Endothelial cell of umbilical vein (primary cell): ENCODE measurements around the gene PHC2. TPM values are rescaled to one million over a fixed set of nuclear protein-coding genes. Genes with fewer than 3 reads are reported as not detected.

ENCODE experiments used
- BruUV-seq: library from RNA; stranded (reverse); fragments of 400-500 nt; replicated peaks from 2 replicates; lab custom pipeline; 2021; lab: Mats Ljungman, UMichigan
- CTCF ChIA-PET: fragments of 300-600, 350-600 bp; sonication (Branson Sonifier 250); formaldehyde crosslinking; loops from one replicate; lab custom pipeline; 2021; ENCODE audit warnings: antibody characterized with exemption, inconsistent platforms; lab: Charles Lee
- POLR2A ChIA-PET: fragments of 300-600, 350-600 bp; sonication (Branson Sonifier 250); formaldehyde crosslinking; loops from one replicate; lab custom pipeline; 2021; ENCODE audit warnings: antibody characterized with exemption, inconsistent platforms; lab: Charles Lee
- DNase-seq: peaks from one replicate; pipeline ENCODE4 v3.0.0-alpha.2; 2011; ENCODE audit warnings: low read depth, low spot score
- FAIRE-seq: peaks from 2 replicates; lab custom pipeline; 2011; peaks lifted over from hg19 to GRCh38; lab: Jason Lieb, UNC
- H2AFZ ChIP-seq: 2 replicates; pipeline ENCODE4 v1.6.0; 2012; ENCODE audit warnings: low read depth, low read length, control low read depth, inconsistent platforms
- H3K27ac ChIP-seq: 2 replicates; pipeline ENCODE4 v1.5.1; 2011; ENCODE audit warnings: low read depth, mild to moderate bottlenecking, control low read depth, low read length, moderate library complexity; ENCODE audit not compliant: insufficient read depth
- H3K27me3 ChIP-seq, 2 experiments: 2 replicates each; pipeline versions ENCODE4 v1.6.0 to v1.6.1; 2011; ENCODE audit warnings: low read length in 2 of 2, mixed read lengths in 1 of 2; ENCODE audit not compliant: control insufficient read depth in 2 of 2, insufficient read depth in 2 of 2
- H3K36me3 ChIP-seq, 2 experiments: 2 replicates in 1 of 2; 3 replicates in 1 of 2; pipeline ENCODE4 v1.5.1; 2011; ENCODE audit warnings: low read length in 2 of 2, mild to moderate bottlenecking in 1 of 2, moderate library complexity in 1 of 2; ENCODE audit not compliant: control insufficient read depth in 2 of 2, insufficient read depth in 2 of 2; ENCODE audit errors: extremely low read depth in 1 of 2
- H3K4me1 ChIP-seq: 3 replicates; pipeline ENCODE4 v1.5.1; 2011; ENCODE audit warnings: mild to moderate bottlenecking, low read length; ENCODE audit not compliant: control insufficient read depth, insufficient read depth; ENCODE audit errors: extremely low read depth
- H3K4me2 ChIP-seq: 2 replicates; pipeline ENCODE4 v1.6.1; 2011; ENCODE audit warnings: low read length, control low read depth, mixed read lengths; ENCODE audit not compliant: insufficient read depth
- H3K4me3 ChIP-seq, 3 experiments: fragments of 200-600 bp in 1 of 3; sonication (generic), shearing (Covaris generic) in 1 of 3; replicated peaks in 1 of 3; 2 replicates each; pipeline ENCODE4 v1.5.1; 2011 to 2016; ENCODE audit warnings: control low read depth in 3 of 3, low read length in 3 of 3, mild to moderate bottlenecking in 2 of 3, inconsistent platforms in 1 of 3, low read depth in 1 of 3, moderate library complexity in 1 of 3; ENCODE audit not compliant: insufficient read depth in 1 of 3
- H3K79me2 ChIP-seq: 2 replicates; pipeline ENCODE4 v1.6.0; 2012; ENCODE audit warnings: low read length, inconsistent platforms; ENCODE audit not compliant: control insufficient read depth, insufficient read depth
- H3K9ac ChIP-seq: replicated peaks from 2 replicates; pipeline ENCODE3; 2011; ENCODE audit warnings: low read length, control low read depth; ENCODE audit not compliant: insufficient read depth; ENCODE audit errors: extremely low read depth
- H3K9me1 ChIP-seq: replicated peaks from 3 replicates; pipeline ENCODE4 v1.6.0; 2011; ENCODE audit warnings: mild to moderate bottlenecking, low read length; ENCODE audit not compliant: control insufficient read depth, insufficient read depth; ENCODE audit errors: extremely low read depth
- H3K9me3 ChIP-seq: replicated peaks from 2 replicates; pipeline ENCODE4 v1.5.1; 2012; ENCODE audit warnings: low read length, inconsistent platforms; ENCODE audit not compliant: control insufficient read depth, insufficient read depth
- H4K20me1 ChIP-seq: replicated peaks from 2 replicates; pipeline ENCODE3; 2011; ENCODE audit warnings: mild to moderate bottlenecking, low read length; ENCODE audit not compliant: control insufficient read depth, insufficient read depth; ENCODE audit errors: extremely low read depth
- CTCF ChIP-seq, 2 donors: IDR thresholded peaks; 1 replicate in 1 of 2; 2 replicates in 1 of 2; pipeline ENCODE4 v1.5.1; 2011; ENCODE audit warnings: low read length in 2 of 2, mild to moderate bottlenecking in 2 of 2, moderate library complexity in 2 of 2, control low read depth in 1 of 2, inconsistent platforms in 1 of 2, low read depth in 1 of 2; ENCODE audit not compliant: insufficient read depth in 1 of 2; ENCODE audit errors: extremely low read depth in 1 of 2
- EZH2 ChIP-seq: IDR thresholded peaks from 2 replicates; pipeline ENCODE4 v1.6.1; 2012; ENCODE audit warnings: borderline replicate concordance, low read depth, mild to moderate bottlenecking, moderate library complexity, low read length, inconsistent platforms; ENCODE audit not compliant: severe bottlenecking
- FOS ChIP-seq: IDR thresholded peaks from 2 replicates; pipeline ENCODE4 v1.6.1; 2011; ENCODE audit warnings: mild to moderate bottlenecking, low read length, moderate library complexity, borderline replicate concordance; ENCODE audit not compliant: insufficient read depth
- GATA2 ChIP-seq: IDR thresholded peaks from 2 replicates; pipeline ENCODE4 v1.7.0; 2011; ENCODE audit warnings: low read depth, mild to moderate bottlenecking, moderate library complexity, mixed read lengths, low read length; ENCODE audit not compliant: insufficient read length, insufficient read depth
- JUN ChIP-seq: IDR thresholded peaks from 2 replicates; pipeline ENCODE4 v1.6.1; 2011; ENCODE audit warnings: borderline replicate concordance, low read depth; ENCODE audit not compliant: insufficient read length, insufficient read depth
- MAX ChIP-seq: IDR thresholded peaks from 2 replicates; pipeline ENCODE4 v1.6.1; 2011; ENCODE audit not compliant: insufficient read depth, insufficient read length
- MYC ChIP-seq: IDR thresholded peaks from one replicate; pipeline ENCODE4 v1.6.1; 2011; ENCODE audit warnings: mild to moderate bottlenecking, low read depth, low read length
- POLR2A ChIP-seq: IDR thresholded peaks from 2 replicates; pipeline ENCODE4 v1.6.1; 2012; ENCODE audit warnings: low read depth, mild to moderate bottlenecking, control low read depth, low read length
- POLR2AphosphoS5 ChIP-seq: IDR thresholded peaks from 2 replicates; pipeline ENCODE4 v1.6.1; 2012; ENCODE audit warnings: low read depth, mild to moderate bottlenecking, control low read depth, low read length, moderate library complexity; ENCODE audit not compliant: insufficient read depth
- dilution Hi-C: fragments of 300-500 bp; cut with MboI; formaldehyde crosslinking; loops from one replicate; pipeline ENCODE4 v1.15.0; 2019; ENCODE audit warnings: low sequenced_read_pairs; ENCODE audit not compliant: extremely low pct_ligation_motif_present
- intact Hi-C: fragments of 100-400 bp; cut with micrococcal nuclease; formaldehyde crosslinking; loops from one replicate; pipeline ENCODE4 v1.10.0; 2022
- polyA plus RNA-seq, 4 experiments: library from polyadenylated mRNA; depleted of rRNA in 3 of 4; stranded (reverse) in 3 of 4; unstranded in 1 of 4; fragments of >200 nt; gene quantifications; 2 replicates each; pipeline versions ENCODE4 v1.2.1 to v1.2.3, GENCODE V29; 2011 to 2012; ENCODE audit warnings: missing spikeins in 1 of 4
- total RNA-seq: library from RNA; stranded (reverse); gene quantifications from 2 replicates; pipeline ENCODE4 v1.2.3, GENCODE V29; 2021

Gene PHC2
- total and polyA plus RNA-seq, 2 donors (not counting 3 experiments of a cell fraction or from before 2014, with no cell fraction given), result 65.6 to 79.0 TPM

- Histone ChIP-seq H3K4me3 (no peak overlapping the region), H3K4me2 (no peak overlapping the region), H3K9ac (no peak overlapping the region), H3K9me3 (no peaks in the 10 kb centered on the region), H4K20me1 (no peaks in the 10 kb centered on the region), H3K4me1 (peaks cover 16% of the 10 kb centered on the region), H3K79me2 (peaks cover 57% of the 10 kb centered on the region), H2AFZ (no peak overlapping the region), H3K36me3 (peaks cover 29 to 45% of the 10 kb centered on the region in 2 experiments), H3K9me1 (no peaks in the 10 kb centered on the region), H3K27ac (no peak overlapping the region), H3K27me3 (no peaks in the 10 kb centered on the region)
- no TSS peak for BruUV-seq
- FAIRE-seq, result no peak
- ChIA-PET POLR2A (no interaction called here), CTCF (interaction anchor here (0.8 to 0.9 kb wide), 2 partner anchors 11 to 34 kb away, joined by 3 to 6 read pairs; no protein-coding TSS in a partner anchor)
- intact Hi-C loops, result no loop called here
- TF ChIP-seq POLR2A (no peak), FOS (no peak), POLR2AphosphoS5 (no peak), EZH2 (no peak), MAX (no peak)
- no peak for DNase-seq
- dilution Hi-C loops, result no loop called here
Measured at GRCh38 chr1:33332881-33333280, 98.0 kb downstream of the PHC2 start.

- Histone ChIP-seq H3K9me1 (no peaks in the 10 kb centered on the region), H3K9ac (no peak overlapping the region), H3K4me2 (no peak overlapping the region), H3K27ac (no peak overlapping the region), H3K36me3 (peaks cover 34 to 50% of the 10 kb centered on the region in 2 experiments), H3K27me3 (no peaks in the 10 kb centered on the region), H2AFZ (no peak overlapping the region), H3K4me3 (no peak overlapping the region), H3K79me2 (peaks cover 52% of the 10 kb centered on the region), H3K9me3 (no peaks in the 10 kb centered on the region), H4K20me1 (no peaks in the 10 kb centered on the region), H3K4me1 (peaks cover 16% of the 10 kb centered on the region)
- DNase-seq (no peak), FAIRE-seq (peak; percentile 24)
- no TSS peak for BruUV-seq
- ChIA-PET CTCF (no interaction called here), POLR2A (no interaction called here)
- intact Hi-C loops (no loop called here), dilution Hi-C loops (no loop called here)
- no peak for TF ChIP-seq FOS
- no peak for TF ChIP-seq CTCF (IDR thresholded peaks at IDR 0.05; ENCODE audit: extremely low read depth in 1 of 2, insufficient read depth in 1 of 2, low read depth in 1 of 2, low read length in 2 of 2)
- TF ChIP-seq EZH2, result no peak
- no peak for TF ChIP-seq MYC
- TF ChIP-seq MAX, result no peak
- no peak for TF ChIP-seq GATA2
- no peak for TF ChIP-seq POLR2A
- TF ChIP-seq JUN, result no peak
- no peak for TF ChIP-seq POLR2AphosphoS5
Measured at GRCh38 chr1:33332357-33332789, 98.5 kb downstream of the PHC2 start.
